Lower leg skin (tissue), 4 donors: ENCODE data around the gene GSK3A. TPM values are rescaled to one million over a fixed set of nuclear protein-coding genes. Genes with fewer than 3 reads are reported as not detected.

Experiments used
- DNase-seq, 2 donors: peaks; one replicate each; pipeline ENCODE4 v3.0.0-alpha.2; 2019; ENCODE audit warnings: low spot score in 2 of 2
- H3K4me3 ChIP-seq: fragments of 200-600 bp; sonication (generic); 2 replicates; pipeline ENCODE4 v1.5.1; 2017; ENCODE audit warnings: mild to moderate bottlenecking, low read depth; ENCODE audit not compliant: poor library complexity, severe bottlenecking
- CTCF ChIP-seq, 3 donors: fragments of 450-650 bp; IDR thresholded peaks; one replicate each; pipeline ENCODE4 v1.5.1; 2016; ENCODE audit warnings: antibody characterized with exemption in 3 of 3, mild to moderate bottlenecking in 3 of 3, moderate library complexity in 2 of 3
- POLR2A ChIP-seq, 2 donors: fragments of 450-650 bp; IDR thresholded peaks; one replicate each; pipeline ENCODE4 v1.6.1; 2016 to 2017; ENCODE audit warnings: antibody characterized with exemption in 2 of 2, mild to moderate bottlenecking in 1 of 2, moderate library complexity in 1 of 2
- WGBS, 2 donors: methylation state at CpG; one replicate each; pipeline ENCODE4 v1.1.5; 2018; 5-methylcytosine and 5-hydroxymethylcytosine counted together
- intact Hi-C: fragments of 100-400 bp; cut with DNase I; formaldehyde crosslinking; loops from one replicate; pipeline ENCODE4 v1.15.0; 2023; ENCODE audit warnings: low total_unique reads
- total RNA-seq, 4 donors: library from RNA; depleted of rRNA; stranded (reverse); fragments of >200 nt; gene quantifications; one replicate each; pipeline ENCODE4 v1.1.0, GENCODE V29; 2016

Gene GSK3A
- total RNA-seq, 4 donors from 2014 or later: 31.4 to 42.0 (median 34.1) TPM

- intact Hi-C loops: loop anchor here (10.0 kb wide), 1 partner anchor 48 kb away; no protein-coding TSS in a partner anchor
- WGBS, 2 donors: 8 to 10% methylated on average over 9 to 10 of the region's 10 CpGs
- peak; percentile 70 to 95 for DNase-seq
- peak in 1 of 3 donors; percentile 59 for TF ChIP-seq CTCF (IDR thresholded peaks at IDR 0.05)
- no peak for TF ChIP-seq POLR2A (IDR thresholded peaks at IDR 0.05)
- no peak overlapping the region for H3K4me3 ChIP-seq
Observed at GRCh38 chr19:42246143-42246921, 3.9 kb upstream of the GSK3A start.

- H3K4me3 ChIP-seq: no peak overlapping the region
- intact Hi-C loops: loop anchor here (10.0 kb wide), 1 partner anchor 50 kb away; no protein-coding TSS in a partner anchor
- TF ChIP-seq CTCF (IDR thresholded peaks at IDR 0.05): no peak
- TF ChIP-seq POLR2A (IDR thresholded peaks at IDR 0.05): no peak
- 75% methylated on average over 10 of the region's 10 CpGs for WGBS, 2 donors
- DNase-seq: peak in 1 of 2 donors; percentile 22
Observed at GRCh38 chr19:42245231-42245630, 2.8 kb upstream of the GSK3A start.

GRCh38 chr19:42244347-42245220 is 2.2 kb upstream of the GSK3A start:
- 2% methylated on average over 36 to 45 of the region's 45 CpGs for WGBS, 2 donors
- peak overlapping the region; percentile 25 for H3K4me3 ChIP-seq
- peak; percentile 93 to 99 for DNase-seq
- TF ChIP-seq POLR2A (IDR thresholded peaks at IDR 0.05): peak in 1 of 2 donors; percentile 27
- no peak for TF ChIP-seq CTCF (IDR thresholded peaks at IDR 0.05)
- intact Hi-C loops: loop anchor here (10.0 kb wide), 1 partner anchor 50 kb away; no protein-coding TSS in a partner anchor

GRCh38 chr19:42242069-42242511 is 312 bp downstream of the GSK3A start:
- 0% methylated on average over 2 to 14 of the region's 49 CpGs for WGBS, 2 donors
- intact Hi-C loops: loop anchor here (10.0 kb wide), 1 partner anchor 53 kb away; no protein-coding TSS in a partner anchor
- peak in 1 of 2 donors; percentile 22 for DNase-seq
- TF ChIP-seq POLR2A (IDR thresholded peaks at IDR 0.05) (no peak), CTCF (IDR thresholded peaks at IDR 0.05) (no peak)
- H3K4me3 ChIP-seq: peak overlapping the region; percentile 81

GRCh38 chr19:42241279-42241678 is 1.1 kb downstream of the GSK3A start:
- DNase-seq: no peak
- H3K4me3 ChIP-seq: no peak overlapping the region
- no peak for TF ChIP-seq POLR2A (IDR thresholded peaks at IDR 0.05)
- TF ChIP-seq CTCF (IDR thresholded peaks at IDR 0.05): no peak
- 91 to 93% methylated on average over 3 of the region's 3 CpGs for whole genome bisulfite sequencing, 2 donors
- intact Hi-C loops: loop anchor here (10.0 kb wide), 1 partner anchor 54 kb away; no protein-coding TSS in a partner anchor
